Stimulated activated memory B cell treated with anti-CD40 and anti-IgM and Interleukin-4, amounts not matched to agents 10 μg/mL and 1 μg/mL and 100 μg/mL, for 72 hours (primary cell): ENCODE results near the gene ANO9.
"Not testable (repeated sequence)": the region's sequence is repeated elsewhere in the genome, so short reads cannot be mapped to it uniquely, and the experiment has no call there.

Experiments
- ATAC-seq: fragments of 150-1000 bp; cut with Tn5 transposase; 2 replicates; pipeline ENCODE4 v1.10.0; 2021
- H3K27ac Mint-ChIP-seq: one replicate; pipeline ENCODE4 v1.8.0; 2022; ENCODE audit warnings: mild to moderate bottlenecking, mixed read lengths
- H3K27me3 Mint-ChIP-seq: one replicate; pipeline ENCODE4 v1.8.0; 2022; ENCODE audit warnings: mixed read lengths
- H3K36me3 Mint-ChIP-seq: one replicate; pipeline ENCODE4 v1.8.0; 2022; ENCODE audit warnings: mixed read lengths
- H3K4me1 Mint-ChIP-seq: one replicate; pipeline ENCODE4 v1.8.0; 2022; ENCODE audit warnings: mixed read lengths
- H3K4me3 Mint-ChIP-seq: one replicate; pipeline ENCODE4 v1.8.0; 2022; ENCODE audit warnings: mild to moderate bottlenecking, moderate library complexity, mixed read lengths
- H3K9me3 Mint-ChIP-seq: one replicate; pipeline ENCODE4 v1.8.0; 2022; ENCODE audit warnings: mixed read lengths

The ANO9 gene

GRCh38 chr11:474914-475506 lies 33.2 kb upstream of the ANO9 start:
- Mint-ChIP-seq H3K4me1 (peaks cover 2% of the 10 kb centered on the region), H3K4me3 (no peak overlapping the region), H3K9me3 (no peaks in the 10 kb centered on the region), H3K27me3 (no peaks in the 10 kb centered on the region), H3K27ac (no peak overlapping the region), H3K36me3 (peaks cover 12% of the 10 kb centered on the region)
- no peak for ATAC-seq

GRCh38 chr11:473962-474785 lies 32.4 kb upstream of the ANO9 start:
- Mint-ChIP-seq H3K9me3 (no peaks in the 10 kb centered on the region), H3K4me3 (no peak overlapping the region), H3K4me1 (peaks cover 7% of the 10 kb centered on the region), H3K27ac (no peak overlapping the region), H3K27me3 (no peaks in the 10 kb centered on the region), H3K36me3 (peaks cover 12% of the 10 kb centered on the region)
- ATAC-seq: no peak

GRCh38 chr11:473415-473814 lies 31.6 kb upstream of the ANO9 start:
- Mint-ChIP-seq H3K9me3 (no peaks in the 10 kb centered on the region), H3K4me3 (no peak overlapping the region), H3K27me3 (no peaks in the 10 kb centered on the region), H3K4me1 (peaks cover 11% of the 10 kb centered on the region), H3K36me3 (peaks cover 5% of the 10 kb centered on the region), H3K27ac (no peak overlapping the region)
- no peak for ATAC-seq

GRCh38 chr11:472816-473215 lies 31.0 kb upstream of the ANO9 start:
- H3K27ac Mint-ChIP-seq: no peak overlapping the region
- H3K9me3 Mint-ChIP-seq: no peaks in the 10 kb centered on the region
- no peaks in the 10 kb centered on the region for H3K27me3 Mint-ChIP-seq
- peaks cover 5% of the 10 kb centered on the region for H3K36me3 Mint-ChIP-seq
- no peak overlapping the region for H3K4me3 Mint-ChIP-seq
- ATAC-seq: no peak
- peaks cover 13% of the 10 kb centered on the region for H3K4me1 Mint-ChIP-seq

- peak; percentile 41 for ATAC-seq
- Mint-ChIP-seq H3K4me3 (no peak overlapping the region), H3K36me3 (peaks cover 5% of the 10 kb centered on the region), H3K27me3 (no peaks in the 10 kb centered on the region), H3K4me1 (peaks cover 13% of the 10 kb centered on the region), H3K27ac (no peak overlapping the region), H3K9me3 (no peaks in the 10 kb centered on the region)
Observed at GRCh38 chr11:472272-472671, 30.5 kb upstream of the ANO9 start.

GRCh38 chr11:471468-472145 lies 29.8 kb upstream of the ANO9 start:
- no peaks in the 10 kb centered on the region for H3K27me3 Mint-ChIP-seq
- H3K27ac Mint-ChIP-seq: no peak overlapping the region
- H3K36me3 Mint-ChIP-seq: peaks cover 10% of the 10 kb centered on the region
- H3K9me3 Mint-ChIP-seq: no peaks in the 10 kb centered on the region
- no peak overlapping the region for H3K4me3 Mint-ChIP-seq
- no peak for ATAC-seq
- H3K4me1 Mint-ChIP-seq: peaks cover 16% of the 10 kb centered on the region

GRCh38 chr11:469684-470560 lies 28.1 kb upstream of the ANO9 start:
- Mint-ChIP-seq H3K27ac (no peak overlapping the region), H3K4me3 (no peak overlapping the region)
- no peak for ATAC-seq

GRCh38 chr11:469026-469683 lies 27.3 kb upstream of the ANO9 start:
- H3K9me3 Mint-ChIP-seq, H3K27me3 Mint-ChIP-seq, ATAC-seq, H3K27ac Mint-ChIP-seq, H3K4me3 Mint-ChIP-seq: not testable (repeated sequence)
- peaks cover 26% of the 10 kb centered on the region for H3K4me1 Mint-ChIP-seq
- peaks cover 19% of the 10 kb centered on the region for H3K36me3 Mint-ChIP-seq

More at GRCh38 chr11:469684-470560, 28.1 kb upstream of the ANO9 start:
- H3K36me3 Mint-ChIP-seq: peaks cover 19% of the 10 kb centered on the region
- H3K27me3 Mint-ChIP-seq: no peaks in the 10 kb centered on the region
- H3K9me3 Mint-ChIP-seq: peaks cover 2% of the 10 kb centered on the region
- peaks cover 26% of the 10 kb centered on the region for H3K4me1 Mint-ChIP-seq

GRCh38 chr11:468493-468892 lies 26.7 kb upstream of the ANO9 start:
- peaks cover 2% of the 10 kb centered on the region for H3K9me3 Mint-ChIP-seq
- H3K27me3 Mint-ChIP-seq: no peaks in the 10 kb centered on the region
- peaks cover 26% of the 10 kb centered on the region for H3K4me1 Mint-ChIP-seq
- no peak overlapping the region for H3K27ac Mint-ChIP-seq
- H3K36me3 Mint-ChIP-seq: peaks cover 19% of the 10 kb centered on the region
- no peak for ATAC-seq
- H3K4me3 Mint-ChIP-seq: no peak overlapping the region

GRCh38 chr11:468036-468435 lies 26.2 kb upstream of the ANO9 start:
- Mint-ChIP-seq H3K36me3 (peaks cover 19% of the 10 kb centered on the region), H3K4me1 (peaks cover 26% of the 10 kb centered on the region), H3K27ac (no peak overlapping the region), H3K27me3 (no peaks in the 10 kb centered on the region), H3K9me3 (peaks cover 2% of the 10 kb centered on the region), H3K4me3 (no peak overlapping the region)
- ATAC-seq: no peak

- no peak for ATAC-seq
- Mint-ChIP-seq H3K4me3 (no peak overlapping the region), H3K27me3 (no peaks in the 10 kb centered on the region), H3K4me1 (peaks cover 26% of the 10 kb centered on the region), H3K36me3 (peaks cover 25% of the 10 kb centered on the region), H3K9me3 (peaks cover 2% of the 10 kb centered on the region), H3K27ac (no peak overlapping the region)
Observed at GRCh38 chr11:465896-466530, 24.2 kb upstream of the ANO9 start.

GRCh38 chr11:464316-464715 lies 22.5 kb upstream of the ANO9 start:
- H3K27me3 Mint-ChIP-seq: no peaks in the 10 kb centered on the region
- H3K9me3 Mint-ChIP-seq: peaks cover 2% of the 10 kb centered on the region
- no peak for ATAC-seq
- no peak overlapping the region for H3K4me3 Mint-ChIP-seq
- peaks cover 20% of the 10 kb centered on the region for H3K36me3 Mint-ChIP-seq
- no peak overlapping the region for H3K27ac Mint-ChIP-seq
- peaks cover 27% of the 10 kb centered on the region for H3K4me1 Mint-ChIP-seq

- no peaks in the 10 kb centered on the region for H3K27me3 Mint-ChIP-seq
- peaks cover 2% of the 10 kb centered on the region for H3K9me3 Mint-ChIP-seq
- no peak for ATAC-seq
- no peak overlapping the region for H3K27ac Mint-ChIP-seq
- peaks cover 28% of the 10 kb centered on the region for H3K4me1 Mint-ChIP-seq
- H3K36me3 Mint-ChIP-seq: peaks cover 20% of the 10 kb centered on the region
- H3K4me3 Mint-ChIP-seq: no peak overlapping the region
Observed at GRCh38 chr11:462107-462890, 20.5 kb upstream of the ANO9 start.
